K562 (cell line): Measurements from ENCODE around the gene NUP62. TPM values are rescaled to one million over a fixed set of nuclear protein-coding genes. Genes with fewer than 3 reads are reported as not detected.

ENCODE experiments used
- ATAC-seq: fragments of 200-7000 bp; cut with Tn5 transposase; 3 replicates; pipeline ENCODE4 v1.9.1; 2020; ENCODE audit warnings: moderate library complexity
- BruUV-seq: library from RNA; stranded (reverse); fragments of 400-500 nt; replicated peaks from 2 replicates; lab custom pipeline; 2021; lab: Mats Ljungman, UMichigan
- CTCF ChIA-PET: fragments of 300-600 bp; formaldehyde crosslinking; extraction: SDS; loops from one replicate; lab custom pipeline; 2021; ENCODE audit warnings: low intra/inter-chr PET ratio; lab: Yijun Ruan, JAX
- POLR2A ChIA-PET: fragments of 300-600, 350-650 bp; sonication (Branson Sonifier 250); formaldehyde crosslinking; extraction: SDS; loops from one replicate; lab custom pipeline; 2021; ENCODE audit warnings: antibody characterized with exemption, inconsistent platforms; lab: Yijun Ruan, JAX
- DNase-seq, 4 experiments: peaks; one replicate each; pipeline versions ENCODE4 v3.0.0 to v3.0.0-alpha.2; 2011 to 2018; ENCODE audit warnings: low spot score in 3 of 4, mixed read lengths in 3 of 4; ENCODE audit errors: extremely low read depth in 1 of 4
- FAIRE-seq: peaks from 2 replicates; lab custom pipeline; 2011; peaks lifted over from hg19 to GRCh38; lab: Jason Lieb, UNC
- H2AFZ ChIP-seq: 2 replicates; pipeline ENCODE4 v1.6.0; 2011; ENCODE audit warnings: low read depth, low read length, control low read depth, inconsistent platforms
- H3K27ac ChIP-seq: fragments of 200-600 bp; 3 replicates; pipeline ENCODE4 v1.8.0; 2011; ENCODE audit warnings: low read depth, mild to moderate bottlenecking, control low read depth, inconsistent platforms, low read length, moderate library complexity, mixed read lengths; ENCODE audit errors: extremely low read depth
- H3K27me3 ChIP-seq, 2 experiments: fragments of 300-600 bp in 1 of 2; 2 replicates in 1 of 2; 3 replicates in 1 of 2; pipeline versions ENCODE4 v1.6.0 to v1.8.0; 2011; ENCODE audit warnings: inconsistent platforms in 2 of 2, low read length in 2 of 2, mild to moderate bottlenecking in 1 of 2, mixed read lengths in 1 of 2, moderate library complexity in 1 of 2; ENCODE audit not compliant: control insufficient read depth in 2 of 2, insufficient read depth in 2 of 2
- H3K36me3 ChIP-seq: fragments of 300-600 bp; 3 replicates; pipeline ENCODE4 v1.8.0; 2011; ENCODE audit warnings: mild to moderate bottlenecking, low read length, inconsistent platforms; ENCODE audit not compliant: control insufficient read depth, insufficient read depth
- H3K4me1 ChIP-seq, 2 experiments: fragments of 200-600 bp in 1 of 2; replicated peaks in 1 of 2; 2 replicates in 1 of 2; 3 replicates in 1 of 2; pipeline versions ENCODE4 v1.5.1 to v1.8.0; 2011; ENCODE audit warnings: inconsistent platforms in 2 of 2, low read length in 2 of 2, mild to moderate bottlenecking in 1 of 2, mixed read lengths in 1 of 2, moderate library complexity in 1 of 2; ENCODE audit not compliant: control insufficient read depth in 2 of 2, insufficient read depth in 2 of 2
- H3K4me2 ChIP-seq: 2 replicates; pipeline ENCODE4 v1.6.1; 2011; ENCODE audit warnings: low read length, control low read depth, inconsistent platforms, mixed read lengths; ENCODE audit not compliant: insufficient read depth
- H3K4me3 ChIP-seq: fragments of 200-600 bp; sonication (generic), shearing (Covaris generic); 2 replicates; pipeline ENCODE4 v1.5.1; 2016; ENCODE audit warnings: control low read depth, inconsistent platforms
- H3K79me2 ChIP-seq: fragments of 200-600 bp; 3 replicates; pipeline ENCODE4 v1.8.0; 2011; ENCODE audit warnings: low read length, inconsistent platforms; ENCODE audit not compliant: control insufficient read depth, insufficient read depth
- H3K9ac ChIP-seq, 2 experiments: 2 replicates each; pipeline versions ENCODE4 v1.6.0 to v1.6.1; 2011; ENCODE audit warnings: low read depth in 2 of 2, low read length in 2 of 2, control low read depth in 1 of 2, inconsistent platforms in 1 of 2, mild to moderate bottlenecking in 1 of 2, mixed read lengths in 1 of 2; ENCODE audit not compliant: insufficient read depth in 1 of 2
- H3K9me1 ChIP-seq: one replicate; pipeline ENCODE4 v1.6.0; 2011; ENCODE audit warnings: inconsistent platforms, mild to moderate bottlenecking, low read length, moderate library complexity; ENCODE audit not compliant: control insufficient read depth, insufficient read depth
- H3K9me3 ChIP-seq: replicated peaks from 2 replicates; pipeline ENCODE4 v1.5.1; 2011; ENCODE audit warnings: low read depth, low read length, inconsistent platforms; ENCODE audit not compliant: control insufficient read depth, insufficient read depth
- H4K20me1 ChIP-seq: replicated peaks from 2 replicates; pipeline ENCODE4 v1.6.1; 2011; ENCODE audit warnings: low read length, inconsistent platforms, mixed read lengths; ENCODE audit not compliant: control insufficient read depth, insufficient read depth
- ATF1 ChIP-seq, 2 experiments: fragments of 450-650 bp in 1 of 2; IDR thresholded peaks; 2 replicates each; pipeline ENCODE4 v1.6.1; 2016; ENCODE audit warnings: missing compliant biosample characterization in 1 of 2, missing genetic modification characterization in 1 of 2
- CREM ChIP-seq: IDR thresholded peaks from 2 replicates; pipeline ENCODE4 v1.6.1; 2014; ENCODE audit warnings: antibody characterized with exemption, low read depth
- DIDO1 ChIP-seq: fragments of 450-650 bp; IDR thresholded peaks from 2 replicates; pipeline ENCODE4 v1.6.1; 2016; ENCODE audit warnings: low read depth, missing biosample characterization, missing genetic modification characterization
- WGBS: fragments of 100-300 bp; shearing (Covaris generic); methylation state at CpG from one replicate; pipeline ENCODE4 v1.1.6; 2016; ENCODE audit warnings: low coverage, mixed read lengths; ENCODE audit not compliant: insufficient coverage; ENCODE audit errors: missing lambda C conversion rate; 5-methylcytosine and 5-hydroxymethylcytosine counted together
- in situ Hi-C: fragments of 300-500 bp; cut with MboI; formaldehyde crosslinking; loops from 4 replicates; pipeline ENCODE4 v1.15.0; 2018; ENCODE audit warnings: inconsistent platforms, mixed read lengths
- intact Hi-C: fragments of 100-400 bp; cut with micrococcal nuclease; formaldehyde crosslinking; loops from 2 replicates; pipeline ENCODE4 v1.14.2; 2022
- polyA plus RNA-seq, 8 experiments: library from polyadenylated mRNA; depleted of rRNA in 4 of 8; stranded (reverse) in 5 of 8; unstranded in 3 of 8; fragments of >200 nt; fragmentation: Nextera tagmentation in 2 of 8; fragmentation: Illumina TruSeq in 1 of 8; extraction: Ambion mirVana in 2 of 8; extraction: Trizol in 1 of 8; gene quantifications; 2 replicates each; pipeline versions ENCODE4 v1.2.1 to v1.2.3, GENCODE V29; 2011 to 2014; ENCODE audit warnings: inconsistent platforms in 1 of 8, missing spikeins in 1 of 8
- total RNA-seq, 7 experiments: library from RNA; depleted of rRNA in 6 of 7; stranded (reverse); fragments of >200 nt in 6 of 7; fragmentation: Illumina TruSeq in 2 of 7; extraction: Trizol in 2 of 7; gene quantifications; 2 replicates each; pipeline versions ENCODE4 v1.2.1 to v1.2.3, GENCODE V29; 2011 to 2021; ENCODE audit warnings: low replicate concordance in 1 of 7

The NUP62 gene
- total and polyA plus RNA-seq, 9 of the 15 experiments (the other 6 are each of a cell fraction or from before 2014, with no cell fraction given) = 16.9 to 109 (median 66.0) TPM

DNA sequence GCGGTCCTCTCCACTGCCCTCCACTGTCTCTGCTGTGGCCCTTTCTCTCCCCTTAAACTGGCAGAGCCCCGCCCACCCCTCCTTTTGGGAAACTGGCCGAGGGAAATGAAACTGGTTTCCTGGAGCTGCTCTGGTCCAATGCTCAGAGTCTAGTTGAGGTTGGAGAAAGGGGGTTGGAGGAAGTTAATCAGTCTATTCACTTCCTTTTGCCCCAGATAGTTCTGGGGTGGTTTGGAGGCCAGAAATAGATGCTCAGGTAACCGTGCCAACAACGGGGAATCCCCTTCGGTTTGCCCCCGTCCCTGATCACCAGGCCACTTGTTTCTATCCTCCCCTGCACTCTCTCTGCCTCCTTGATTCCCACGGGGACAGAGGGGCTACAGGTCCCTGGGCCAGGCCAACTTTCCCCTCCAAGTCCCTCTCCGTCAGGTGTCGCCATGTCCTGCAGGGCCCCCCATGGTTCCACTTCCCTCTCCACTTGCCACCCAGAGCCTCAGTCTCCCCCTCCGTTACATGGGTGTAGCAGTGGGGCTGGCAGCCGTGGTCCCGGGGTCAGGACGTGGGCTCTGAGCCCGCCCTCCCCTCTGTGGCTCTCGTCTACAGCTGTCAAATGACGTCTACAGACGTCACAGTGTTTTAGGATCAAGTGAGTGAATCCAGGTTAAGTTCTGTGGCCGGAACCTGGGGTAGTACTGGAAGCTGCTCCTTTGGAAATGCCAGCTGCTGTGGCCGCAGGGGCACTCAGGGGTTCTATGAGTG, 32.3 kb downstream of the NUP62 start, which contains the start of gene IL4I1:
Gene IL4I1 (minus strand): TSS at position 25 of the 759 bp plus-strand sequence. CDS start 727 bp downstream, outside the sequence.
- peaks cover 0 to 27% of the 10 kb centered on the region in 2 experiments; a peak in 4 of 5 replicates for H3K4me1 ChIP-seq
- ChIA-PET CTCF (no interaction called here), POLR2A (interaction anchor here (1.5 kb wide), 1 partner anchor 10 kb away, joined by 4 read pairs; no protein-coding TSS in a partner anchor)
- TF ChIP-seq CREM (peak; percentile 42; the same call in 1 of the 2 replicates), DIDO1 (tag) (no peak), ATF1 (CRISPR knock-in tag; IDR thresholded peaks at IDR 0.05) (no peak), ATF1 (tag; IDR thresholded peaks at IDR 0.05) (peak; percentile 64)
- H3K4me3 ChIP-seq = no peak within 1 kb of the TSS
- peak within 1 kb of the TSS in 1 of 2 experiments; percentile 65; a peak in 2 of 4 replicates for H3K9ac ChIP-seq
- intact Hi-C loops (no loop called here), in situ Hi-C loops (no loop called here)
- FAIRE-seq = no peak
- peaks cover 5% of the 10 kb centered on the region for H3K9me1 ChIP-seq
- H3K36me3 ChIP-seq = no peaks in the 10 kb centered on the region
- H4K20me1 ChIP-seq = peaks cover 3% of the 10 kb centered on the region; the same call in 1 of the 2 replicates
- H3K27ac ChIP-seq = no peak within 1 kb of the TSS
- peaks cover 2 to 14% of the 10 kb centered on the region in 2 experiments; a peak in 3 of 5 replicates for H3K27me3 ChIP-seq
- DNase-seq = no peak
- WGBS = 31% methylated on average over 16 of the region's 20 CpGs
- BruUV-seq = no TSS peak
- H3K9me3 ChIP-seq = no peaks in the 10 kb centered on the region
- H3K79me2 ChIP-seq = no peaks in the 10 kb centered on the region
- ATAC-seq = no peak; the same call in 2 of the 3 replicates
- peak within 1 kb of the TSS; percentile 32 for H3K4me2 ChIP-seq
- H2AFZ ChIP-seq = no peak within 1 kb of the TSS
